NCI-H2029 treated with DMSO at 0.1 percent for 48 hours (cell line): ENCODE results near the gene SLC41A3.
"Not testable (repeated sequence)": the region's sequence is repeated elsewhere in the genome, so short reads cannot be mapped to it uniquely, and the experiment has no call there.

Experiments used
- DNase-seq: peaks from one replicate; lab custom pipeline; 2025; lab: John Stamatoyannopoulos, UW

The SLC41A3 gene

DNA sequence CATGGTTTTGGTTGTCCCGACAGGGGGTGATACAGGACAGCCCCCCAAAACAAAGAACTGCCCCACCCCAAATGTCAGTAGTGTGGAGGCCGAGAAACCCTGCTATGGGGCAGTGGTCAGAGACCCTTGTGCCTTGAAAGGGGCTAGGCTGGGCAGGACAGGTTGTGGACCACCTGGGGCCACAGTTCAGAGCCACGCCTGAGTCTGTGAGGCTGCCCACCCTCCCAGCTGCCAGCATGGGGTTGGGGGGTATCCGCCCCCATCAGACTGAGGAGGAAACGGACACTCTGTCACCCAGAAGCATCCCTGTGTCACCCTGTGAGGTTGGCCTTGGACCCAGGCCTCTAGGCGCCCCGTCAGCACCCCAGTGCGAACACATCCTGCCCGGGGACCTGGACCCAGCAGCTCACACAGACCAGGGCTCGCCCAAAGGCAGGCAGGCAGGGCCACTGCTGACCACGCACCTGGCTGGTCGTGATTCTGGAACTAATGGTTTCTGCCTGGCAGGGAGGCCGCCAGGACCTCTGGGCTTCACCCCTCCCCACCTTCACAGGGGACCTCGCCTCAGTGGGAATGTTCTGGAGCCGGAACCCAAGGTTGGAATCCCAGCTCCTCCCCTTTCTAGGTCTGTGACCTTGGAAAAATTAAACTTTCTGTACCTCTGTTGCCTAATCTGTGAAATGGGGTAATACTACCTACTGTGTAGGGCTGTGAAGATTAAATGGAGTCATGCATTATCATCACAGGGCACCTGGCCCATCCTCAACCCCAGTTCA lies 1.4 kb downstream of the SLC41A3 start:
- no peak for DNase-seq

GRCh38 chr3:126081618-126082361 lies 2.1 kb downstream of the SLC41A3 start:
- no peak for DNase-seq

DNA sequence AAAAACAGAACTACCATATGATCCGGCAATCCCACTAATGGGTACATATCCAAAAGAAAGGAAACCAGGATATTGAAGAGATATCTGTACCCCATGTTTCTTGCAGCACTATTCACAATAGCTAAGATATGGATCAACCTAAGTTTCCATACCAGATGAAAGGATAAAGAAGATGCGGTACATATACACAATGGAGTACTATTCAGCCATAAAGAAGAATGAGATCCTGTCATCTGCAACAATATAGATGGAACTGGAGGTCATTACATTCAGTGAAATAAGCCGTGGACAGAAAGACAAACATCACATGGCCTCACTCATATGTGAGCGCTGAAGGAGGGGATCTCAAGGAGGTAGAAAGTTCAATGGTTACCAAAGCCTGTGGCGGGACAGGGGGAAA lies 3.0 kb downstream of the SLC41A3 start:
- no peak for DNase-seq

DNA sequence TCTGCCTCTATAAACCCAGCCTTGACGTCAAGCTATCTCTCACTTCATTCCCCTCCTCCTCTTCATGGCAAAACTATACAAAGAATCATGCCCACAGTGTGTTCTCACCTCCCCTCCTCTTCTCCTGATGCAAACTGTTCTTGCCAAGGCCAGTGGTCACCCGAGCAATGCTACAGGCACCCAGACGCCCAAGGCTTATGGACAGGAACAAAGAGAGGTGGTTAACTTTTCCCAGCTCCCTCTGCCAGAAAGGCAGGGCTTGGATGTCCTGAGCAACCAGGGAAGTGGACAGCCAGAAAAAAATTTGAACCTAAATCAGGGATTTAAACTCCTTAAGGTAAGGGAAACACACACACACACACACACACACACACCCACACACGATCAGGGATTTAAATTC lies 5.1 kb downstream of the SLC41A3 start:
- no peak for DNase-seq

DNA sequence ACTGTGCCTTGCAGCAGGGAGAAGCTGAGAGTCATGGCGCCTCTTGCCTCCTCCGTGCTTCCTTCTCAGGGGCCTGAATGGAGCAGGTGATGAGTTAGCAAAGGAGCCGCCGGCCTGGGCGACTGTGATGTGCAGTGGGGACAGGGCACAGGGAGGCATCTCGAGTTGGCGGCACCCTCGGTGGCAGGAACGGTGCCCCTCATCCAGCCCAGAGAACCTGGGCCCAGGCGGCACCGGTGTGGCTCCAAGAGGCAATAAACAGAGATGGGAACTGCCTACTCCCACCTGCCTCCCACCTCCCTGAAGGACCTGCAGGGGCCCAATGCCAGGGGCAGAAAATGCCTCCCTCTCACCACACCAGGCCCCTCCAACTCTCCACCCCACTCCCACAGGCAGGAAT lies 6.2 kb downstream of the SLC41A3 start:
- DNase-seq: no peak

DNA sequence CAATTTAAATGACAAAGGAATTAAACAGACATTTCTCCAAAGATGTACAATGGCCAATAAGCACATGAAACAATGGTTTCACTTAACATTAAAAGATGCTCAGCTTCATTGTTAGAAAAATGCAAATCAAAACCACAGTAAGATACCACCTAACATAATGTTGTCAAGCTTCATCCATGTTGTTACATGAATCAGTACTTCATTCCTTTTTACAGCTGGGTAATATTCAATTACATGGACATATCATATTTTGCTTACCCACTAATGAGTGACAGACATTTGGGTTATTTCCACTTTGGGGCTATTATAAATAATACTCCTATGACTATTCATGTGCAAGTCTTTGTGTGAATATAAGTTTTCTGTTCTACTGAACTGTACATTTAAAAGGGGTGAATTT lies 7.8 kb downstream of the SLC41A3 start:
- no peak for DNase-seq

- no peak for DNase-seq
Observed at GRCh38 chr3:126070146-126070545, 13.8 kb downstream of the SLC41A3 start.

DNA sequence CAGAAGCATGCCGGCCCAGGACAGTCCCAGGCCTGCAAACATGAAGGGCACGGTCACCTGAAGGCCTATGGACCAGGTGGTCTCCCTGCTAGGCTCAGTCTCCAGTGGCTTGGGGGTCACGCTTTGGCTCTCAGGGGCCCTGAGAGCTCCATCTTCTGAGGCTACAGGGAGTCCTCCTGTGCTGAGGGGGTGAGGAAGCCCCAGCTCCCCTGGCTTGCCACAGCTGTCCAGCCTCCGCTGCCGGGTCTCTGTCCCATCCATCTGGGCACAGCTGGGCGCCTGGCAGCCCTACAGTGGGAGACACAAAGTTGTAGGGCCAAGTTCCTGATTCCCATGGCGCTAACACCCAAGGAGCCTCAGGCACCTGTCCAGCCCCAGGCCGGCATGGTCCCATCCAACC lies 16.0 kb downstream of the SLC41A3 start:
- no peak for DNase-seq

DNA sequence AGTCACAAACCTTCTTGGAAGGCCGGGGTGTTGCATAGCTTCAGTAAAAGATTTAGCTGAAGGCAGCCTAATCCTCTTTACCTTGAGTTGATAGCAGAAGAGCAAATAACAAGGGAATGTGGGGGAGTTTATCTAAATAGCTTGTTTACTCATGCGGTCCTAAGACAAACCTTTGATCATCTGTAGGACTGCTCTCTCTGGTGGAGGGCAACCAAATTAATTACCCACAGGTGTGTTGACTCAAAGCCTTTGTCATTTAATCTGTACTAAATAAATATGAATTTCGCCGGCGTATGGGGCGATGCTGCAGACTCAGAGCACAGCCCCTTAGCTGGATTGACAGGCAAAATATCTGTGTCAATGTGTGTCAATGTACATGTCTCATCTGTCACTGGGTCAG lies 17.2 kb downstream of the SLC41A3 start:
- DNase-seq: not testable (repeated sequence)

DNA sequence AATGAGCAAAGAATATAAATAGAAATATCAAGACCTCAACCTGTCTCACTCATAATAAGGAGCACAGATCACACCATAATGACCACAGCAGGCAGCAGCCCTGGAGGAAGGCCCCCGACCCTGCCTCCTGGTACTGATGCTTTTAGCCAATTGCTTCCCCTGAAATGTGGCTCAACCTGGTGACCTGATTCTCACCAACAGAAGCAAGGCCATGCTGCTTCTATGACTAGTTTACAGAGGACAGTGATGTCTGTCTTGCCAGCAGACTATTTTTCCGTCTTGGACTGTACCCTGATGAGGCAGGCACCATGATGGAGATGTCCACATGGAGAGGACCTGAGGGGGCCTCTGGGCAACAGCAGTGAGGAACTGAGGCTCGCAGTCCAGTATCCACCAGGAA lies 18.0 kb downstream of the SLC41A3 start:
- DNase-seq: no peak

DNA sequence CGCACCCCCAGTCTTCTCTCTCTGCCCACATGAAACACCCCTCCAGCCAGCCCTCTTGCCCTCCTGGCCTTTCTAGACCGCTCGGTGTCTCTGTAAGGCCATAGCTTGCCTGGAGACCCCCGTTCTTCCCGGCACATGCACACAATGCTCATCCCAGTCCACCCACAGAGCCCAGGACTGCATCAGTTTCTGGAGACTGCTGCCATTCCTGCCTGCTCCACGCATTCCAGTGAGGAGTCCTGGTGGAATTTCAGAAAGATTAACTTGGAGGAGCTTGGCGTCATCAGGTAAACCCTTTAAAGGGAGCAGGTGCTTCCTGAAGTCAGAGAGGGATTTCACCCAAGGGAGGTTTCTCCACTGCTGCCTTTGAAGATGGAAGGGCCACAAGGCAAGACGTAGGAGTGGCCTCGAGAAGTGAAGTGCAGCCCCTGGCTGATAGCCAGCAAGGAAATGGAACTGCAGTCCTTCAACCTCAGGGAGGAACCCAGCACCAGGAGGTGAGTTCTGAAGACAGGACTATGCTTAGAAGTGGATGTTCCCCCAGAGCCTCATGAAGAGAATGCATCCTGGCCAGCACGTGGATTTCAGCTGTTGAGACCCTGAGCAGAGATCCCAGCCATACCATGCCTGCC lies 19.2 kb downstream of the SLC41A3 start:
- DNase-seq: no peak

GRCh38 chr3:126063358-126063965 lies 20.5 kb downstream of the SLC41A3 start:
- no peak for DNase-seq

GRCh38 chr3:126061301-126062032 lies 22.5 kb downstream of the SLC41A3 start:
- DNase-seq: no peak

DNA sequence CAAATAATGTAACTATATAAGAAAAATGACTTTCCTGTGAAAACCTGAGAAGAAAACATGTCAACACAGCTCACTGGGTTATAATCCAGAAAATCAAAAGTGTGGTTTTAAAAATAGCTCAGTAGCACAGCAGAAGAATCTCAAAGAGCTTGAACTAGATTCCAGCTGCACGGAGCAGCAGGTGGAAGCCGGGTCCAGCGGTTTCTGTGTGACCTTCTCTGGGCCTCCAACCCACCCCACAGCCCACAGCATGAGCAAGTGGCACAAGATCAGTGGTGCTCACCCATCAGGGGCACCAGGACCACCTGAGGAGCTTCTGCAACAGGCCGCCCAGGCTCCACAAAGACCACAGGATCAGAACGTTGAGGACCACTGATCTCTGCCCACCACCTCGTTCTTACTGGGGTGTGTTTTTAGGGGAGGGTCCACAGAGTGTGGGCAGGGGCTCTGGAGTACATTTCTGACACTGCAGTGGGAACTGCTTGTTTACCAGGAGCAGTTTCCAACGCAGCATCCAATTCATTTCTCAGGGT lies 23.2 kb downstream of the SLC41A3 start:
- DNase-seq: no peak

DNA sequence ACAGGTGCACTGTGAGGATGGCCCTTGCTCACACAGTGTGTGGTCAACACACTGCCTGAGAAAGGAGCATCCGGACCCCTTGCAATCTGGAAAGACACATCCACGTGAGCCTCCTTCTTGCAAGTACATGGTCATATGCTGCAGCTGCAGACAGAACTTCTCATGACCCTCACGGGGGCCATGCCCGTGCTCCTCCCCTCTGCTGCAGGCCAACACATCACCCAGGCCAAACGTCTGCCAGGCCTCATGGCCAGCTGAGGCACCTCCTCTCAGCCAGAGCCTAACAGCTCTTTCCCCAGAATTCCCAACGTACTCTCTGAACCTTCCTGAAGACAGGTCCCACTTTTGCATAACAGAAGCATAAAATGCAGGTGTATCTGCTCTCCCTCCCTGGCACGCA lies 25.3 kb downstream of the SLC41A3 start:
- DNase-seq: no peak

- no peak for DNase-seq
Observed at GRCh38 chr3:126057936-126058335, 26.0 kb downstream of the SLC41A3 start.

DNA sequence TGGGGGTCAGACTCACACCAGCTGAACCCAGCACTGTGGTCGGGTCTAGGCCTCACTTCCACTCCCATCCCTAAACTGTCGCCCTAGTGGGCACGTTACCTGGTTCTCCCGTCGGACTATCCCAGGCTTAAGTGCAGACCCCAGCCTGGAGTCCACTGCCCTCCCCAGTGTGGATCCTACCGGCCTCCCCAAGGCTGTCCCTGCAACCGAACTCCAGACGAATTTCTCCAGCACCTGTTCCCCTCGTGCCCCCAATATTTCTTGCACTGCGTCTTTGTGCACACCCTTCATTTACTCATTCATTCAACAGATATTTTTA lies 26.5 kb downstream of the SLC41A3 start:
- no peak for DNase-seq

GRCh38 chr3:126056681-126057500 lies 27.0 kb downstream of the SLC41A3 start:
- no peak for DNase-seq

DNA sequence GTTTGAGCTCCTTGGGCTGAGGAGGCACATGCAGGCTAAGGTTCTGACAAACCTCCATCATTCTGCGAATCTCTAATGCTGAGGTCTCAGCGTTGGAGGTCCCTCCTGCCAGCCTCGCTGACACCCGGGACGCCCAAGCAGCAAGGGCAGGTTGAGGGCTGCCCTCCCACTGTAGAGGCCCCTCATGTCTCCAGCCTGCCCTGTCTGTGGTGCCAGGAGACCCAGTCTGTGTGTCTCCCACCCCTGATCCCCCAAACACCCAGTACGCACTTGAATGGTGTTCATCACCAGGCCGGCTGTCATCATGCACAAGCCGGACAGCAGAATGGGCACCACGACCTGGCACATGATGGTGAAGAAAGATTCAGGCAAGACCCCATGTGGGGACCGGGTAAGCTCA lies 27.8 kb downstream of the SLC41A3 start:
- DNase-seq: no peak

GRCh38 chr3:126054870-126055269 lies 29.1 kb downstream of the SLC41A3 start:
- no peak for DNase-seq

GRCh38 chr3:126053949-126054569 lies 29.9 kb downstream of the SLC41A3 start:
- DNase-seq: no peak
